ENCODE results near the gene POU2F3. TPM values are rescaled to one million over a fixed set of nuclear protein-coding genes. Genes with fewer than 3 reads are reported as not detected.
"Not testable (repeated sequence)": the region's sequence is repeated elsewhere in the genome, so short reads cannot be mapped to it uniquely, and the experiment has no call there.

The POU2F3 gene
- total RNA-seq, 3 donors from 2014 or later (not counting 1 experiment from before 2014, with no cell fraction given) = not detected

DNA sequence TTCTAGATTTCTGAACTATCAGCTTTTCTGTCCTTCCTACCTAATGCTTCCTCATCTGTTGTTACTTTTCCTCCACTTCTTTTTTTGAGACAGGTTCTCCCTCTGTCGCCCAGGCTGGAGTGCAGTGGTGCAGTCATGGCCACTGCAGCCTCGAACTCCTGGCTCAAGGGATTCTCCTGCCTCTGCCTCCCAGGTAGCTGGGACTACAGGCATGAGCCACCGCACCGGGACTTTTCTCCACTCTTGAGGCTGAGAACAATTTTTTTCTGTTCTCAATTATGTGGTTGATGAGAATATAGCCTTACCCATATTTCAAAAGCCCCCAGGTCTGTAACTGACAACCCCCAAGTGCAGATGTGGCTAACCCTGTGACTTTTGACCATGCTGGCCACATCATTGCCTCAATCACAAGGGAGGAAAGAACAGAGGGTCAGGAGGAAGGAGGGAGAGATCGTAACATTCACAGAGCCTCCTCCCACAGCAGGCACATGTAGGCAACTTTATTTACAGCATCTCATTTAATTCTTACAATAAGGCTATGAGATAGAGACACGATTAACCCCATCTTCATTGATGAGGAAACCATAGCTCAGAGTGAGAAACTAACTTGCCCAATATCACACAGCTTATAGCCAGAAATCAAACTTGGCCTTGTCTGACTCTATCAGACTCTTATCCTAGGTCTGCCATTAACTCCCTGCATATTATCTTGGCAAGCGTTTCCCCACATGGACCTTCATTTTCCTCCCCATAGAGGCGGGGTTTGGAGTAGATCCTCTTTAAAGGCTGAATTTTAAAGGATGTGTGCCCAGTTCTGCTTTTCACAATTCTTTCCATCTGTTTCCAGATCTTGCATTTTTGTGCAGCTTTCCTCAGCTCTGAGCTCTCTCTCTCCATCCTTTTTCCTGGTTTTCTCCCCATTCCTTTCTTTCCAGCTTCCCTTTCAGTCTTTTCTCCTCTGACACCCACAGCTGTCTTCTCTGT, 9.6 kb downstream of the POU2F3 start:
- intact Hi-C loops (cut with micrococcal nuclease) = no loop called here
- no peak overlapping the region for H3K27ac ChIP-seq (ENCODE audit: low read length)
- H3K9me3 ChIP-seq (ENCODE audit: control insufficient read depth, insufficient read depth, low read length) = no peaks in the 10 kb centered on the region
- H3K4me1 ChIP-seq (ENCODE audit: control insufficient read depth, insufficient read depth, low read length) = no peaks in the 10 kb centered on the region
- H3K4me3 Mint-ChIP-seq = no peak overlapping the region
- H3K4me3 ChIP-seq (ENCODE audit: low read length) = no peak overlapping the region
- H3K27me3 Mint-ChIP-seq (ENCODE audit: low read depth in 2 of 2) = peaks cover 24 to 48% of the 10 kb centered on the region in 2 donors
- no peaks in the 10 kb centered on the region for H3K36me3 Mint-ChIP-seq
- TF ChIP-seq, protein P1, sequence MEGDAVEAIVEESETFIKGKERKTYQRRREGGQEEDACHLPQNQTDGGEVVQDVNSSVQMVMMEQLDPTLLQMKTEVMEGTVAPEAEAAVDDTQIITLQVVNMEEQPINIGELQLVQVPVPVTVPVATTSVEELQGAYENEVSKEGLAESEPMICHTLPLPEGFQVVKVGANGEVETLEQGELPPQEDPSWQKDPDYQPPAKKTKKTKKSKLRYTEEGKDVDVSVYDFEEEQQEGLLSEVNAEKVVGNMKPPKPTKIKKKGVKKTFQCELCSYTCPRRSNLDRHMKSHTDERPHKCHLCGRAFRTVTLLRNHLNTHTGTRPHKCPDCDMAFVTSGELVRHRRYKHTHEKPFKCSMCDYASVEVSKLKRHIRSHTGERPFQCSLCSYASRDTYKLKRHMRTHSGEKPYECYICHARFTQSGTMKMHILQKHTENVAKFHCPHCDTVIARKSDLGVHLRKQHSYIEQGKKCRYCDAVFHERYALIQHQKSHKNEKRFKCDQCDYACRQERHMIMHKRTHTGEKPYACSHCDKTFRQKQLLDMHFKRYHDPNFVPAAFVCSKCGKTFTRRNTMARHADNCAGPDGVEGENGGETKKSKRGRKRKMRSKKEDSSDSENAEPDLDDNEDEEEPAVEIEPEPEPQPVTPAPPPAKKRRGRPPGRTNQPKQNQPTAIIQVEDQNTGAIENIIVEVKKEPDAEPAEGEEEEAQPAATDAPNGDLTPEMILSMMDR (IDR thresholded peaks at IDR 0.05) = no peak
- H3K4me1 Mint-ChIP-seq = no peaks in the 10 kb centered on the region
- no peak overlapping the region for H3K27ac Mint-ChIP-seq
- ATAC-seq (no peak), DNase-seq (no peak)
- whole genome bisulfite sequencing (ENCODE audit: insufficient coverage) = 60% methylated on average over 5 of the region's 8 CpGs
- H3K9me3 Mint-ChIP-seq = no peaks in the 10 kb centered on the region
- H3K36me3 ChIP-seq (ENCODE audit: control insufficient read depth, insufficient read depth, low read length) = no peaks in the 10 kb centered on the region
- H3K27me3 ChIP-seq (ENCODE audit: control insufficient read depth, insufficient read depth, low read length) = no peaks in the 10 kb centered on the region

DNA sequence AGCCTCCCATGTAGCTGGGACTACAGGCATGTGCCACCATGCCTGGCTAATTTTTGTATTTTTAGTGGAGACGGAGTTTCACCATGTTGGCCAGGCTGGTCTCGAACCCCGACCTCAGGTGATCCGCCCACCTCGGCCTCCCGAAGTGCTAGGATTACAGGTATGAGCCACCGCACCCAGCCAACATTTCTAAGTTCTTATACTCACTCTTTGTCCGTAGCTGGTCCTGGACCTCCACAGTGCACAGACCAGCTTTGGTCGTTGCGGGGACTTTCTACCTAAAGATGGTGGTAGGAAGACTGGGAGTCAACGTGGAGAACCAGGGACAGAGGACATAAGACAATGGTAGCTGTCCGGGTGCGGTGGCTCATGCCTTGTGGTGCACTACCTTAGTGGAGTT, 13.4 kb downstream of the POU2F3 start:
- H3K27me3 Mint-ChIP-seq (ENCODE audit: low read depth in 2 of 2) = peaks cover 34 to 53% of the 10 kb centered on the region in 2 donors
- H3K4me3 Mint-ChIP-seq = not testable (repeated sequence)

DNA sequence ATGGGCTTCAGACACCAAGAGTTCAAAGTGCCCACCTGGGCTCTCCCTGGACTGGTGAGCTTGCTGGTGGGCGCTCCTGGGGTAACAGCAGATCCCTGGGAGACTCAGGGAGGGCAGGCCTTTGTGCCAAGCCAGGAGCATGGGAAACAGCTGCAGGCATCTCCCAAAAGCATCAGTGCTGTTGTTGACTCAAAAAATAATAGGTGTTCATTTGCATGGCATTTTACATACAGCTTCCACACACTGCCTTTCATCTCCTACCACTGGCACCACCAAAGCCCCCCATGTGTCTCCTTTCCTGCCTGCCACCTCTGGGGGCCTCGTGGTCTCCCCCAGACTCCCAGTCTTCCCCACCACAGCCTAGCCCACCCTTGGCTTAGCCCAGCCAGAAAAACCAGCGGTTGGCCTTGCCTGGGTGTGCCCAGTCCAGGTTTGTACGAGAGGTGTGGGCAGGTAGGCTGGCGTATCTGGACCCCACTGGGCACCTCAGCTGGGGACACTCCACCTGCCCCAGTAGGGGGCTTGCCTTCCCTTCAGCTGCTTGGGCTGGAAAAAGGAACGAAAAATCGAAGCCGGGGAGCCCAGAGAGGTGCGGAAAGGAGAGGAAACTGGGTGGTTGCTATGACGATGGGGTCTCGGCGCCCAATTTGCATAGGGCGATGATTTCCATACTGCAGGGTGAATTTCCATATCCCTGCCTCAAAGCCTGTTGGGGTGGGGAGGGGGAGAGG, 15.0 kb downstream of the POU2F3 start:
- Mint-ChIP-seq H3K9me3 (no peaks in the 10 kb centered on the region), H3K27me3 (ENCODE audit: low read depth in 2 of 2) (peaks cover 31 to 57% of the 10 kb centered on the region in 2 donors), H3K36me3 (no peaks in the 10 kb centered on the region), H3K4me3 (no peak overlapping the region), H3K4me1 (no peaks in the 10 kb centered on the region), H3K27ac (no peak overlapping the region)
- ATAC-seq = no peak
- Histone ChIP-seq H3K27me3 (ENCODE audit: control insufficient read depth, insufficient read depth, low read length) (peaks cover 6% of the 10 kb centered on the region), H3K9me3 (ENCODE audit: control insufficient read depth, insufficient read depth, low read length) (no peaks in the 10 kb centered on the region), H3K36me3 (ENCODE audit: control insufficient read depth, insufficient read depth, low read length) (no peaks in the 10 kb centered on the region), H3K4me3 (ENCODE audit: low read length) (no peak overlapping the region), H3K4me1 (ENCODE audit: control insufficient read depth, insufficient read depth, low read length) (no peaks in the 10 kb centered on the region), H3K27ac (ENCODE audit: low read length) (no peak overlapping the region)
- intact Hi-C loops (cut with micrococcal nuclease) = no loop called here
- TF ChIP-seq, protein P1 (IDR thresholded peaks at IDR 0.05) = no peak
- 9% methylated on average over 13 of the region's 13 CpGs for WGBS (ENCODE audit: insufficient coverage)
- DNase-seq = no peak

More for the DNA sequence above, 13.4 kb downstream of the POU2F3 start:
- ATAC-seq; H3K9me3 ChIP-seq (ENCODE audit: control insufficient read depth, insufficient read depth, low read length); H3K36me3 ChIP-seq (ENCODE audit: control insufficient read depth, insufficient read depth, low read length); H3K9me3 Mint-ChIP-seq; H3K36me3 Mint-ChIP-seq; H3K27ac Mint-ChIP-seq; H3K27me3 ChIP-seq (ENCODE audit: control insufficient read depth, insufficient read depth, low read length); intact Hi-C loops (cut with micrococcal nuclease); H3K4me1 Mint-ChIP-seq; H3K4me3 ChIP-seq (ENCODE audit: low read length); H3K27ac ChIP-seq (ENCODE audit: low read length); H3K4me1 ChIP-seq (ENCODE audit: control insufficient read depth, insufficient read depth, low read length); DNase-seq: not testable (repeated sequence)
- WGBS (ENCODE audit: insufficient coverage) = 92% methylated on average over 13 of the region's 13 CpGs

DNA sequence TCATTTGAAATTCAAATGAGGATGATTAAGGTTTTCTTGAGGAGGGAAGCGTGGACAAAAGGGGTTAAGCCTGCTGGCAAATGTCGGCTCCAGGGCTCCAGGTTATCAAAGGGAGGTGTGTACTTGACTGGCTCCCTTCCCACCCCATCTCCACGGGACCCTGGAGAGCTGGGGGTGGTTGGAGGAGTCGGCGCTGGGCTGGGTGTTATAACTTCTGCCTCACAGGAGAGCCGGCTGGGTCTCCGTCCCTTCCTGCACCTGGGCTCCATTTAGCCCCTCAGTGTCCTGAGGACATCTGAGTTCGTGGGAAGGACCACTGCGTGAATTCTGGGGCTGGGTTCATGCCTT, 15.6 kb downstream of the POU2F3 start:
- Mint-ChIP-seq H3K27ac (no peak overlapping the region), H3K9me3 (no peaks in the 10 kb centered on the region), H3K36me3 (no peaks in the 10 kb centered on the region), H3K27me3 (ENCODE audit: low read depth in 2 of 2) (peaks cover 28 to 54% of the 10 kb centered on the region in 2 donors), H3K4me1 (no peaks in the 10 kb centered on the region), H3K4me3 (no peak overlapping the region)
- WGBS (ENCODE audit: insufficient coverage) = 9% methylated on average over 8 of the region's 9 CpGs
- TF ChIP-seq, protein P1 (IDR thresholded peaks at IDR 0.05) = no peak
- Histone ChIP-seq H3K36me3 (ENCODE audit: control insufficient read depth, insufficient read depth, low read length) (no peaks in the 10 kb centered on the region), H3K9me3 (ENCODE audit: control insufficient read depth, insufficient read depth, low read length) (no peaks in the 10 kb centered on the region), H3K4me1 (ENCODE audit: control insufficient read depth, insufficient read depth, low read length) (no peaks in the 10 kb centered on the region), H3K27ac (ENCODE audit: low read length) (no peak overlapping the region), H3K27me3 (ENCODE audit: control insufficient read depth, insufficient read depth, low read length) (peaks cover 6% of the 10 kb centered on the region), H3K4me3 (ENCODE audit: low read length) (no peak overlapping the region)
- intact Hi-C loops (cut with micrococcal nuclease) = no loop called here
- no peak for DNase-seq
- no peak for ATAC-seq

Measured in natural killer cell (primary cell).